NCI-H345 treated with DMSO at 0.1 percent for 48 hours (cell line): ENCODE results near the gene WIPF2.
"Not testable (repeated sequence)": the region's sequence is repeated elsewhere in the genome, so short reads cannot be mapped to it uniquely, and the experiment has no call there.

Experiments
- DNase-seq: peaks from one replicate; lab custom pipeline; 2025; ENCODE audit not compliant: unreplicated experiment; lab: John Stamatoyannopoulos, UW

The WIPF2 gene

GRCh38 chr17:40191237-40192208 is 27.6 kb upstream of the WIPF2 start:
- DNase-seq: peak; percentile 80

- no peak for DNase-seq
Observed at GRCh38 chr17:40192961-40193360, 26.1 kb upstream of the WIPF2 start.

GRCh38 chr17:40194821-40195220 is 24.3 kb upstream of the WIPF2 start:
- no peak for DNase-seq

GRCh38 chr17:40197550-40197949 is 21.6 kb upstream of the WIPF2 start:
- no peak for DNase-seq

- not testable (repeated sequence) for DNase-seq
Observed at GRCh38 chr17:40197965-40198456, 21.1 kb upstream of the WIPF2 start.

- no peak for DNase-seq
Observed at GRCh38 chr17:40198576-40198975, 20.5 kb upstream of the WIPF2 start.

GRCh38 chr17:40203131-40203530 is 16.0 kb upstream of the WIPF2 start:
- DNase-seq: no peak

GRCh38 chr17:40206193-40206592 is 12.9 kb upstream of the WIPF2 start:
- DNase-seq: not testable (repeated sequence)

GRCh38 chr17:40209404-40210093 is 9.6 kb upstream of the WIPF2 start:
- DNase-seq: no peak

GRCh38 chr17:40213914-40214313 is 5.2 kb upstream of the WIPF2 start:
- not testable (repeated sequence) for DNase-seq

- DNase-seq: no peak
Observed at GRCh38 chr17:40218006-40218739, 931 bp upstream of the WIPF2 start.

- peak; percentile 55 for DNase-seq
Observed at GRCh38 chr17:40219594-40220338, 662 bp downstream of the WIPF2 start.

GRCh38 chr17:40224718-40225550 is 5.8 kb downstream of the WIPF2 start:
- no peak for DNase-seq

GRCh38 chr17:40229146-40229545 is 10.0 kb downstream of the WIPF2 start:
- not testable (repeated sequence) for DNase-seq

GRCh38 chr17:40230670-40231069 is 11.6 kb downstream of the WIPF2 start:
- no peak for DNase-seq

GRCh38 chr17:40231928-40232327 is 12.8 kb downstream of the WIPF2 start:
- DNase-seq: not testable (repeated sequence)

- DNase-seq: no peak
Observed at GRCh38 chr17:40241252-40241834, 22.2 kb downstream of the WIPF2 start.

GRCh38 chr17:40242774-40243173 is 23.7 kb downstream of the WIPF2 start:
- no peak for DNase-seq

- DNase-seq: no peak
Observed at GRCh38 chr17:40243761-40244160, 24.7 kb downstream of the WIPF2 start.
